Activated CD4-positive, alpha-beta T cell treated with anti-CD3 and anti-CD28 coated beads, Interleukin-2, amount 10 ng/mL, durations not matched to agents 7 days and 5 days (primary cell): Measurements from ENCODE around the gene ELOA. TPM values are rescaled to one million over a fixed set of nuclear protein-coding genes. Genes with fewer than 3 reads are reported as not detected.
A peak's percentile ranks its signal among the peaks of the same experiment; 100 is the strongest.
"Not testable (repeated sequence)": the region's sequence is repeated elsewhere in the genome, so short reads cannot be mapped to it uniquely, and the experiment has no call there.

Source experiments
- CTCF ChIA-PET: fragments of 350-600 bp; sonication (Branson Sonifier 250); formaldehyde crosslinking; loops from one replicate; lab custom pipeline; 2021; ENCODE audit warnings: antibody characterized with exemption; lab: Charles Lee
- POLR2A ChIA-PET: fragments of 350-600 bp; sonication (Branson Sonifier 250); formaldehyde crosslinking; loops from one replicate; lab custom pipeline; 2021; ENCODE audit warnings: antibody characterized with exemption; lab: Charles Lee
- DNase-seq: peaks from one replicate; pipeline ENCODE4 v3.0.0-alpha.2; 2020
- H3K27ac Mint-ChIP-seq: one replicate; pipeline ENCODE4 v1.8.0; 2021; ENCODE audit warnings: mild to moderate bottlenecking, moderate library complexity, mixed read lengths
- H3K27me3 Mint-ChIP-seq: one replicate; pipeline ENCODE4 v1.8.0; 2021; ENCODE audit warnings: mixed read lengths
- H3K36me3 Mint-ChIP-seq: one replicate; pipeline ENCODE4 v1.8.0; 2021; ENCODE audit warnings: low read depth, mixed read lengths
- H3K4me1 Mint-ChIP-seq: one replicate; pipeline ENCODE4 v1.8.0; 2021; ENCODE audit warnings: mixed read lengths
- H3K4me3 Mint-ChIP-seq: one replicate; pipeline ENCODE4 v1.8.0; 2021; ENCODE audit warnings: mild to moderate bottlenecking, moderate library complexity, mixed read lengths
- H3K9me3 Mint-ChIP-seq: one replicate; pipeline ENCODE4 v1.8.0; 2021; ENCODE audit warnings: mixed read lengths
- total RNA-seq, 2 experiments: library from RNA; stranded (reverse); gene quantifications; one replicate each; pipeline ENCODE4 v1.2.3, GENCODE V29; 2021

The ELOA gene
- total RNA-seq, 2 experiments from 2014 or later, result 29.8 to 33.5 TPM

DNA sequence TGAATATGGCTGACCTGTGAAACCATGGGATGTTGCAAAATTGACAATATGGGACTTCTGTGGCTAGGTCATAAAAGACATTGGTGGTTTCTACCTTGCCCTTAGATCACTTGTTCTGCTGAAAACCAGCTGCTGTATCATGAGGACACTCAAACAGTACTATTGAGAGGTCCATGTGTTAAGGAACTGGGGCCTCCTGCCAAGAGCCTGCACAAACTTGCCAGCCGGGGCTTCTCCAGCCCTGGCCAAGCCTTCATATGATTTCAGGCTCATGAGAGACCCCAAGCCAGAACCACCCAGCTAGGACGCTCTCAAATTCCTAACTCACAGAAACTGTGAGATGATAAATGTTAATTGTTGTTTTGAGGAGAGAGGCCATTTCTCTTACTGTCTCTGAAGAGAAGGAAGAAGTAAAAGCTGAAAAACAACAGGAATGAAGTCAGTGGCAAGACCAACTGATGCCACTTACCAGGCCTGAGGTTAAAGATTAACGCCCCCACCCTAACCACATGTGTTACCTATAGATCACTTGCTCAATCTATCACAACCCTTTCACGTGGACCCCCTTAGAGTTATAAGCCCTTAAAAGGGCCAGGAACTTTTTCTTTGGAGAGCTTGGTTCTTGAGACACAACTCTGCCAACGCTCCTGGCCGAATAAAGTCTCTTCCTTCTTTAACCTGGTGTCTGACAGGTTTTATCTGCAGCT lies 31.1 kb downstream of the ELOA start:
- ChIA-PET CTCF (interaction anchor here (1.0 to 2.2 kb wide), 2 partner anchors 14 to 142 kb away, joined by 3 to 7 read pairs; no protein-coding TSS in a partner anchor), POLR2A (no interaction called here)
- Mint-ChIP-seq H3K36me3 (peaks cover 4% of the 10 kb centered on the region), H3K27ac (no peak overlapping the region), H3K4me3 (no peak overlapping the region), H3K4me1 (peaks cover 39% of the 10 kb centered on the region), H3K27me3 (no peaks in the 10 kb centered on the region), H3K9me3 (no peaks in the 10 kb centered on the region)
- DNase-seq, result no peak

DNA sequence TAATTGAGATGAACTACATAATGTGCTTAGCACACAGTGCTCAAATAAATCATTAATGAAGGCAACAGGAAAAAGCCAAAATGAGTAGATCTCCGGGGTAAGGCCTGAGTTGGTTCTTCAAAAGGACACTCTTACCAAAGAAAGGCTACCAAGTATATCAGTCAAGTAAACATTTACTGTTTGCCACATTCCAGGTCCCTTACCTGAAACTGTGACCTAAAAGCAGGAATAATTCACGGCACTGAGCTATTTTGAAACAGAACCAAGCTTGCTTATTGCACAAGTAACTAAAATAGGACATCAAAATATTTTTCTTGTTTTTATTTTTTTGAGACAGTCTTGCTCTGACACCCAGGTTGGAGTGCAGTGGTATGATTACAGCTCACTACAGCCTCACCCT lies 32.9 kb downstream of the ELOA start:
- Mint-ChIP-seq H3K27ac (no peak overlapping the region), H3K4me3 (no peak overlapping the region), H3K4me1 (peaks cover 50% of the 10 kb centered on the region), H3K36me3 (peaks cover 11% of the 10 kb centered on the region), H3K27me3 (no peaks in the 10 kb centered on the region), H3K9me3 (no peaks in the 10 kb centered on the region)
- DNase-seq, result no peak
- CTCF ChIA-PET, result interaction anchor here (1.1 to 2.2 kb wide), 3 partner anchors 12 to 141 kb away, joined by 3 to 7 read pairs (median 4); no protein-coding TSS in a partner anchor
- POLR2A ChIA-PET, result no interaction called here

- peaks cover 46% of the 10 kb centered on the region for H3K4me1 Mint-ChIP-seq
- no peaks in the 10 kb centered on the region for H3K9me3 Mint-ChIP-seq
- peaks cover 9% of the 10 kb centered on the region for H3K36me3 Mint-ChIP-seq
- ChIA-PET POLR2A (interaction anchor here (0.9 kb wide), 1 partner anchor 13 kb away, joined by 3 read pairs; the partner anchor contains the start of gene LYPLA2), CTCF (interaction anchor here (0.5 to 2.9 kb wide), 7 partner anchors 14 to 420 kb away, joined by 3 to 7 read pairs (median 3); partner anchors contain the start of gene GALE)
- no peaks in the 10 kb centered on the region for H3K27me3 Mint-ChIP-seq
- peak within 1 kb of the TSS; percentile 95 for H3K27ac Mint-ChIP-seq
- H3K4me3 Mint-ChIP-seq, result peak within 1 kb of the TSS; percentile 82
- peak; percentile 78 for DNase-seq
Measured at GRCh38 chr1:23777979-23778814, 34.9 kb downstream of the ELOA start, which contains the start of gene PITHD1. PITHD1 (plus strand) TSS chr1:23778418; CDS start chr1:23778516, 98 bp downstream.

GRCh38 chr1:23779826-23780371 lies 36.6 kb downstream of the ELOA start:
- H3K4me3 Mint-ChIP-seq, result peak overlapping the region; percentile 82
- peak overlapping the region; percentile 95 for H3K27ac Mint-ChIP-seq
- ChIA-PET POLR2A (interaction anchor here (0.5 kb wide), 1 partner anchor 691 kb away, joined by 3 read pairs; no protein-coding TSS in a partner anchor), CTCF (interaction anchor here (2.1 to 2.9 kb wide), 2 partner anchors 8 to 21 kb away, joined by 6 to 7 read pairs; partner anchors contain the start of gene GALE)
- peaks cover 42% of the 10 kb centered on the region for H3K4me1 Mint-ChIP-seq
- no peaks in the 10 kb centered on the region for H3K27me3 Mint-ChIP-seq
- peaks cover 9% of the 10 kb centered on the region for H3K36me3 Mint-ChIP-seq
- no peak for DNase-seq
- no peaks in the 10 kb centered on the region for H3K9me3 Mint-ChIP-seq

DNA sequence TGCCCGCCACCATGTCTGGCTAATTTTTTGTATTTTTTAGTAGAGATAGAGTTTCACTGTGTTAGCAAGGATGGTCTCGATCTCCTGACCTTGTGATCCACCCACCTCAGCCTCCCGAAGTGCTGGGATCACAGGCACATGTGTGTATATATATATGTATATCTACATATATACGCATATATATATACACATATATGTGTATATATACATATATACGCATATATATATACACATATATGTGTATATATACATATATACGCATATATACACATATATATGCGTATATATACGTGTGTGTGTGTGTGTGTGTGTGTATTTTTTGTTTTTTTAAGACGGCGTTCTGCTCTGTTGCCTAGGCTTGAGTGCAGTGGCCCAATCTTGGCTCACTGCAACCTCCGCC lies 39.9 kb downstream of the ELOA start:
- H3K4me3 Mint-ChIP-seq, H3K27ac Mint-ChIP-seq, H3K9me3 Mint-ChIP-seq, DNase-seq, POLR2A ChIA-PET, H3K27me3 Mint-ChIP-seq: not testable (repeated sequence)
- H3K4me1 Mint-ChIP-seq, result peaks cover 23% of the 10 kb centered on the region
- CTCF ChIA-PET, result interaction anchor here (1.1 to 1.8 kb wide), 2 partner anchors 12 kb away, joined by 3 to 4 read pairs; no protein-coding TSS in a partner anchor
- peaks cover 32% of the 10 kb centered on the region for H3K36me3 Mint-ChIP-seq

DNA sequence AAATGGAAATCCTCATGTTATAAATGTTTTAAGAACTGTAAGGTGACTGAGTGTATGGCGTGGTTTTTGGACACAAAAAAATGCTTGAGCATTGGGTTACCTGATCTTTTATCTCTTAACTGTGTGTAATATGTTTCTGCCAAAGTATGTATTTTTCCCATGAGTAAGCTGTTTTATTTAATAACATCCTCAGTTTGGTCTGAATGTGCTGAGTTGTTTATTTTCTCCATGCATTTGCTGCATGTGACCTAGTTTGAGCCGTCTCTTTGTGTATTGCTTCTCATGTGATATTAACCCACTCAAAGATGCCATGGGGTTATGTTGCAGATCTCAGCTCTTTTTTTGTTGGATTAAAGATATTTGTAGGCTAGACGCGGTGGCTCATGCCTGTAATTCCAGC lies 41.6 kb downstream of the ELOA start:
- ChIA-PET CTCF (interaction anchor here (1.0 kb wide), 1 partner anchor 22 kb away, joined by 3 read pairs; no protein-coding TSS in a partner anchor), POLR2A (no interaction called here)
- DNase-seq, result no peak
- H3K27me3 Mint-ChIP-seq, result no peaks in the 10 kb centered on the region
- H3K36me3 Mint-ChIP-seq, result peaks cover 37% of the 10 kb centered on the region
- H3K9me3 Mint-ChIP-seq, result no peaks in the 10 kb centered on the region
- peaks cover 21% of the 10 kb centered on the region for H3K4me1 Mint-ChIP-seq
- no peak overlapping the region for H3K27ac Mint-ChIP-seq
- H3K4me3 Mint-ChIP-seq, result no peak overlapping the region

- no peaks in the 10 kb centered on the region for H3K9me3 Mint-ChIP-seq
- H3K4me1 Mint-ChIP-seq, result peaks cover 34% of the 10 kb centered on the region
- H3K27ac Mint-ChIP-seq, result no peak overlapping the region
- no peaks in the 10 kb centered on the region for H3K27me3 Mint-ChIP-seq
- DNase-seq, result no peak
- H3K4me3 Mint-ChIP-seq, result no peak overlapping the region
- ChIA-PET CTCF (interaction anchor here (0.6 to 2.0 kb wide), 4 partner anchors 12 to 440 kb away, joined by 3 to 7 read pairs (median 3); no protein-coding TSS in a partner anchor), POLR2A (no interaction called here)
- H3K36me3 Mint-ChIP-seq, result peaks cover 38% of the 10 kb centered on the region
Measured at GRCh38 chr1:23787701-23788100, 44.4 kb downstream of the ELOA start.

DNA sequence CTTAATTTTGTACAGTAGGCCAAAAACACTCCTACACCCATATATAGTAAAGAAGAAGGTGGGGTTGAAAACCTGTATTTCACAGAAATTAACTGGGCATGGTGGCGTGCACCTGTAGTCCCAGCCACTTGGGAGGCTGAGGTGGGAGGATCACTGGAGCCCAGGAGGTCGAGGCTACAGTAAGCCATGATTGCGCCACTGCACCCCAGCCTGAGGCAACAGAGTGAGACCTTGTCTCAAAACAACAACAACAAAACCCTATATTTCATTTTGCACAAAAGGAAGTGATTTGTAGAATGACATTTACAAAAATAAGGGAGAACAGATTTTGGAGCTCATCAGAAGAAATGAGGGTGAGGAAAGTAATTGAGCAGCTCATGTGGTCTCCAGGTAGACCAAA lies 45.4 kb downstream of the ELOA start:
- ChIA-PET POLR2A (no interaction called here), CTCF (interaction anchor here (0.9 to 2.0 kb wide), 5 partner anchors 9 to 128 kb away, joined by 3 to 7 read pairs (median 4); no protein-coding TSS in a partner anchor)
- Mint-ChIP-seq H3K4me3 (no peak overlapping the region), H3K27me3 (no peaks in the 10 kb centered on the region), H3K27ac (no peak overlapping the region), H3K36me3 (peaks cover 38% of the 10 kb centered on the region), H3K4me1 (peaks cover 34% of the 10 kb centered on the region), H3K9me3 (no peaks in the 10 kb centered on the region)
- DNase-seq, result no peak

GRCh38 chr1:23790696-23791515 lies 47.6 kb downstream of the ELOA start, which contains the start of gene LYPLA2:
LYPLA2 (plus strand) TSS chr1:23791145; CDS start chr1:23792683, 1,538 bp downstream.
- peak within 1 kb of the TSS; percentile 99 for H3K4me3 Mint-ChIP-seq
- no peaks in the 10 kb centered on the region for H3K27me3 Mint-ChIP-seq
- peak within 1 kb of the TSS; percentile 98 for H3K27ac Mint-ChIP-seq
- peaks cover 29% of the 10 kb centered on the region for H3K4me1 Mint-ChIP-seq
- CTCF ChIA-PET, result interaction anchor here (0.7 to 1.5 kb wide), 7 partner anchors 12 to 251 kb away, joined by 3 to 9 read pairs (median 3); partner anchors contain the start of gene PITHD1
- peaks cover 38% of the 10 kb centered on the region for H3K36me3 Mint-ChIP-seq
- H3K9me3 Mint-ChIP-seq, result no peaks in the 10 kb centered on the region
- peak; percentile 91 for DNase-seq
- POLR2A ChIA-PET, result interaction anchor here (1.5 kb wide), 1 partner anchor 13 kb away, joined by 3 read pairs; the partner anchor contains the start of gene PITHD1

- H3K36me3 Mint-ChIP-seq, result peaks cover 34% of the 10 kb centered on the region
- DNase-seq, result peak; percentile 40
- CTCF ChIA-PET, result interaction anchor here (1.1 to 1.5 kb wide), 4 partner anchors 11 to 252 kb away, joined by 3 to 9 read pairs (median 4); partner anchors contain the start of gene PITHD1
- H3K27me3 Mint-ChIP-seq, result no peaks in the 10 kb centered on the region
- H3K4me3 Mint-ChIP-seq, result peak overlapping the region; percentile 99
- POLR2A ChIA-PET, result interaction anchor here (1.5 kb wide), 1 partner anchor 14 kb away, joined by 3 read pairs; the partner anchor contains the start of gene PITHD1
- no peaks in the 10 kb centered on the region for H3K9me3 Mint-ChIP-seq
- peak overlapping the region; percentile 98 for H3K27ac Mint-ChIP-seq
- H3K4me1 Mint-ChIP-seq, result peaks cover 29% of the 10 kb centered on the region
Measured at GRCh38 chr1:23791516-23792047, 48.3 kb downstream of the ELOA start.
